Suprapubic skin (tissue), 4 donors: ENCODE data around the gene MCTP2. TPM values are rescaled to one million over a fixed set of nuclear protein-coding genes. Genes with fewer than 3 reads are reported as not detected.

ENCODE experiments used
- DNase-seq, 2 donors: peaks; one replicate each; pipeline ENCODE4 v3.0.0-alpha.2; 2019; ENCODE audit warnings: low spot score in 2 of 2
- H3K27ac ChIP-seq: fragments of 200-600 bp; sonication (generic); one replicate; pipeline ENCODE4 v1.5.1; 2019
- H3K27me3 ChIP-seq: fragments of 200-600 bp; sonication (generic); one replicate; pipeline ENCODE4 v1.5.1; 2019
- H3K36me3 ChIP-seq: fragments of 200-600 bp; sonication (generic); one replicate; pipeline ENCODE4 v1.5.1; 2019
- H3K4me1 ChIP-seq: fragments of 200-600 bp; sonication (generic); one replicate; pipeline ENCODE4 v1.5.1; 2019
- H3K4me3 ChIP-seq: fragments of 200-600 bp; sonication (generic); one replicate; pipeline ENCODE4 v1.5.1; 2019; ENCODE audit warnings: mild to moderate bottlenecking
- H3K9me3 ChIP-seq: fragments of 200-600 bp; sonication (generic); one replicate; pipeline ENCODE4 v1.5.1; 2019
- EP300 ChIP-seq: sonication (generic); formaldehyde crosslinking; IDR thresholded peaks from one replicate; pipeline ENCODE4 v1.6.1; 2017; ENCODE audit warnings: antibody characterized with exemption
- POLR2A ChIP-seq, 2 donors: fragments of 450-650 bp; IDR thresholded peaks; one replicate each; pipeline ENCODE4 v1.6.1; 2017; ENCODE audit warnings: antibody characterized with exemption in 2 of 2, mild to moderate bottlenecking in 2 of 2, moderate library complexity in 2 of 2
- POLR2AphosphoS5 ChIP-seq, 3 donors: sonication (generic); formaldehyde crosslinking; IDR thresholded peaks; one replicate each; pipeline ENCODE4 v1.6.1; 2017; ENCODE audit warnings: antibody characterized with exemption in 3 of 3
- WGBS: methylation state at CpG from one replicate; pipeline ENCODE4 v1.1.5; 2018; 5-methylcytosine and 5-hydroxymethylcytosine counted together
- total RNA-seq, 4 donors: library from RNA; depleted of rRNA; stranded (reverse); fragments of >200 nt; gene quantifications; one replicate each; pipeline ENCODE4 v1.1.0, GENCODE V29; 2016
- TF ChIP-seq, protein P1 (sequence below), 2 donors: fragments of 200-600 bp in 1 of 2; fragments of 450-650 bp in 1 of 2; sonication (generic) in 1 of 2; IDR thresholded peaks; one replicate each; pipeline ENCODE4 v1.5.1; 2016 to 2019; ENCODE audit warnings: antibody characterized with exemption in 2 of 2, mild to moderate bottlenecking in 1 of 2, moderate library complexity in 1 of 2

MCTP2 gene
- total RNA-seq, 4 donors from 2014 or later: 17.2 to 41.8 (median 20.5) TPM

DNA sequence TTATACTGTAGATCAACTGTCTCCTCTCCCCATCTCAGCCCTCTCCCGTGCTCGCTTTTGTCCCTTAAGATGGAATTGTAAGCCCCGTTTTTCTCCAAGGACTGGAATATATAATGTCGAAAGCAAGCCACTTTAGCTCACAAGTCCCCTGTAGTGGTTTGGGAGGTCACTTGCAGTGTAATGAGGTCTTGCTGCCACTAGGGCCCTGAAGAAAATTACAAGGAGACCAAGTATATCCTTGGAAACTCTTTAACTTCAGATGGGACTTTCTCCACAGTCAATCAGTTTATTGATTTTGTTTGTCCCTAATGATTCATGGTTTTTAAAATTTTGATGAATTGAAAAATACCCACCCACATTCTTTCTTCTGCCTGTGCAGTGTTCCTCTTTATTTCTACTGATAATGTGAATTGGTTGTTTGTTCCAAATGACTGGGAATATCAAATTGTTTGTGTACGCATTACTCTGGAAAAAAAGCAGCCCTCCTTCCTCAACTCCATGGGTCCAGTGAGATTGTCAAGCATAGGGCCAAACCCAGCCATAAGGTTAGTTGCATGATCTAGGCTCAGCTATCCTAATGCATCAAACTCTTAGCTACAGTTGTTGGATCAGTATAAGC lies 294.8 kb downstream of the MCTP2 start:
- H3K27me3 ChIP-seq: no peaks in the 10 kb centered on the region
- no peaks in the 10 kb centered on the region for H3K4me1 ChIP-seq
- no peak overlapping the region for H3K27ac ChIP-seq
- H3K9me3 ChIP-seq: no peaks in the 10 kb centered on the region
- DNase-seq: no peak
- H3K4me3 ChIP-seq: no peak overlapping the region
- TF ChIP-seq EP300: no peak
- TF ChIP-seq, protein P1, sequence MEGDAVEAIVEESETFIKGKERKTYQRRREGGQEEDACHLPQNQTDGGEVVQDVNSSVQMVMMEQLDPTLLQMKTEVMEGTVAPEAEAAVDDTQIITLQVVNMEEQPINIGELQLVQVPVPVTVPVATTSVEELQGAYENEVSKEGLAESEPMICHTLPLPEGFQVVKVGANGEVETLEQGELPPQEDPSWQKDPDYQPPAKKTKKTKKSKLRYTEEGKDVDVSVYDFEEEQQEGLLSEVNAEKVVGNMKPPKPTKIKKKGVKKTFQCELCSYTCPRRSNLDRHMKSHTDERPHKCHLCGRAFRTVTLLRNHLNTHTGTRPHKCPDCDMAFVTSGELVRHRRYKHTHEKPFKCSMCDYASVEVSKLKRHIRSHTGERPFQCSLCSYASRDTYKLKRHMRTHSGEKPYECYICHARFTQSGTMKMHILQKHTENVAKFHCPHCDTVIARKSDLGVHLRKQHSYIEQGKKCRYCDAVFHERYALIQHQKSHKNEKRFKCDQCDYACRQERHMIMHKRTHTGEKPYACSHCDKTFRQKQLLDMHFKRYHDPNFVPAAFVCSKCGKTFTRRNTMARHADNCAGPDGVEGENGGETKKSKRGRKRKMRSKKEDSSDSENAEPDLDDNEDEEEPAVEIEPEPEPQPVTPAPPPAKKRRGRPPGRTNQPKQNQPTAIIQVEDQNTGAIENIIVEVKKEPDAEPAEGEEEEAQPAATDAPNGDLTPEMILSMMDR (IDR thresholded peaks at IDR 0.05): peak in 1 of 2 donors; percentile 16
- H3K36me3 ChIP-seq: no peaks in the 10 kb centered on the region
- 81% methylated on average over 5 of the region's 5 CpGs for WGBS

DNA sequence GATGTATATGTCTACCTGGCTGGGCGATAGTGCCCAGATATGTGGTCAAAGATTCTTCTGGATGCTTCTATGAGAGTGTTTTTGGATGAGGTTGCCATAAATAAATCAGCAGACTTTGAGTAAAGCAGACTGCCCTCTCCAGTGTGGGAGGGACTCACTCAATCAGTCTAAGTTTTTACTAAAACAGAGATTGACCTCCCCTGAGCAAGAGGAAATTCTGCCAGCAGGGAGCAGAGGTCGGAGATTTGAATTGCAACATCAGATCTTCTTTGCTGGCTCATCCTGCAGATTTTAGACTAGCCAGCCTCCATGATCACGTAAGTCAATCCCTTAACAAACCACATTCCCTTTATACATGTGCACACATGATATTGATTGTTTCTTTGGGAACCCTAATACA lies 300.9 kb downstream of the MCTP2 start:
- Histone ChIP-seq H3K36me3 (no peaks in the 10 kb centered on the region), H3K27ac (no peak overlapping the region), H3K4me3 (no peak overlapping the region), H3K9me3 (no peaks in the 10 kb centered on the region), H3K4me1 (no peaks in the 10 kb centered on the region), H3K27me3 (no peaks in the 10 kb centered on the region)
- TF ChIP-seq EP300 (no peak), POLR2AphosphoS5 (IDR thresholded peaks at IDR 0.05) (no peak), POLR2A (IDR thresholded peaks at IDR 0.05) (no peak)
- TF ChIP-seq, protein P1 (IDR thresholded peaks at IDR 0.05): no peak
- no peak for DNase-seq
- WGBS: 75% methylated on average over 3 of the region's 3 CpGs
